H9 (cell line): ENCODE measurements around the gene SMYD1. TPM values are rescaled to one million over a fixed set of nuclear protein-coding genes. Genes with fewer than 3 reads are reported as not detected.

Experiments used
- DNase-seq: peaks from one replicate; pipeline ENCODE4 v3.0.0-alpha.2; 2017
- H2AFZ ChIP-seq: one replicate; pipeline ENCODE4 v1.6.1; 2013; ENCODE audit warnings: mild to moderate bottlenecking, low read length, control low read depth, moderate library complexity
- H2AK5ac ChIP-seq: 2 replicates; pipeline ENCODE4 v1.6.1; 2013; ENCODE audit warnings: low read length, control low read depth, mixed read lengths; ENCODE audit not compliant: insufficient read length
- H2BK120ac ChIP-seq: one replicate; pipeline ENCODE4 v1.6.1; 2013; ENCODE audit warnings: low read depth, mild to moderate bottlenecking, low read length, control low read depth, inconsistent platforms; ENCODE audit not compliant: poor library complexity, severe bottlenecking
- H2BK12ac ChIP-seq: 2 replicates; pipeline ENCODE4 v1.6.1; 2013; ENCODE audit warnings: low read length, control low read depth, mixed read lengths, low read depth; ENCODE audit not compliant: insufficient read length
- H2BK15ac ChIP-seq: 2 replicates; pipeline ENCODE4 v1.6.1; 2013; ENCODE audit warnings: low read depth, low read length, control low read depth
- H2BK20ac ChIP-seq: one replicate; pipeline ENCODE4 v1.6.1; 2013; ENCODE audit warnings: low read depth, mild to moderate bottlenecking, low read length, control low read depth, inconsistent platforms; ENCODE audit not compliant: poor library complexity, severe bottlenecking
- H2BK5ac ChIP-seq: 2 replicates; pipeline ENCODE4 v1.6.1; 2013; ENCODE audit warnings: low read length, control low read depth, mixed read lengths; ENCODE audit not compliant: insufficient read length
- H3K14ac ChIP-seq: 2 replicates; pipeline ENCODE4 v1.6.1; 2013; ENCODE audit warnings: low read length, control low read depth; ENCODE audit not compliant: insufficient read depth
- H3K18ac ChIP-seq: 2 replicates; pipeline ENCODE4 v1.6.1; 2013; ENCODE audit warnings: low read depth, mild to moderate bottlenecking, mixed read lengths, low read length, control low read depth; ENCODE audit not compliant: insufficient read length
- H3K23ac ChIP-seq: 2 replicates; pipeline ENCODE4 v1.6.1; 2013; ENCODE audit warnings: low read length, control low read depth, mixed read lengths, low read depth; ENCODE audit not compliant: insufficient read length
- H3K23me2 ChIP-seq: 2 replicates; pipeline ENCODE4 v1.6.1; 2013; ENCODE audit warnings: low read depth, mild to moderate bottlenecking, mixed read lengths, low read length, control low read depth; ENCODE audit not compliant: insufficient read length, poor library complexity, severe bottlenecking
- H3K27ac ChIP-seq: 2 replicates; pipeline ENCODE4 v1.5.1; 2013; ENCODE audit warnings: low read length, control low read depth, mixed read lengths, low read depth; ENCODE audit not compliant: insufficient read length
- H3K27me3 ChIP-seq: 2 replicates; pipeline ENCODE4 v1.6.1; 2013; ENCODE audit warnings: low read length, control low read depth, inconsistent platforms; ENCODE audit not compliant: insufficient read depth
- H3K4ac ChIP-seq: 2 replicates; pipeline ENCODE4 v1.6.1; 2013; ENCODE audit warnings: low read depth, mild to moderate bottlenecking, control low read depth, inconsistent platforms, low read length, moderate library complexity
- H3K4me1 ChIP-seq: 2 replicates; pipeline ENCODE4 v1.6.1; 2013; ENCODE audit warnings: low read length, control low read depth, inconsistent platforms; ENCODE audit not compliant: insufficient read depth
- H3K4me2 ChIP-seq: 2 replicates; pipeline ENCODE4 v1.6.1; 2013; ENCODE audit warnings: low read length, control low read depth, mixed read lengths; ENCODE audit not compliant: insufficient read length, insufficient read depth
- H3K56ac ChIP-seq: 2 replicates; pipeline ENCODE4 v1.6.1; 2013; ENCODE audit warnings: low read depth, mild to moderate bottlenecking, mixed read lengths, low read length, control low read depth; ENCODE audit not compliant: insufficient read length
- H3K79me1 ChIP-seq: 2 replicates; pipeline ENCODE4 v1.6.1; 2013; ENCODE audit warnings: low read depth, mild to moderate bottlenecking, moderate library complexity, low read length, control low read depth, inconsistent platforms; ENCODE audit not compliant: insufficient read depth, poor library complexity, severe bottlenecking
- H3K79me2 ChIP-seq: 2 replicates; pipeline ENCODE4 v1.6.1; 2013; ENCODE audit warnings: low read length, control low read depth, inconsistent platforms; ENCODE audit not compliant: insufficient read depth
- H3K9ac ChIP-seq: 2 replicates; pipeline ENCODE4 v1.6.1; 2013; ENCODE audit warnings: low read length, control low read depth, mixed read lengths; ENCODE audit not compliant: insufficient read length; ENCODE audit errors: extremely low read depth
- H3K9me3 ChIP-seq: one replicate; pipeline ENCODE4 v1.6.1; 2013; ENCODE audit warnings: low read depth, low read length, inconsistent platforms; ENCODE audit not compliant: control insufficient read depth
- H3T11ph ChIP-seq: one replicate; pipeline ENCODE4 v1.6.1; 2013; ENCODE audit warnings: mild to moderate bottlenecking, low read length, control low read depth, inconsistent platforms
- H4K20me1 ChIP-seq: one replicate; pipeline ENCODE4 v1.6.1; 2013; ENCODE audit not compliant: control insufficient read depth, insufficient read length, insufficient read depth
- H4K5ac ChIP-seq: 2 replicates; pipeline ENCODE4 v1.6.1; 2013; ENCODE audit warnings: low read depth, mild to moderate bottlenecking, mixed read lengths, low read length, control low read depth; ENCODE audit not compliant: insufficient read length
- H4K8ac ChIP-seq: replicated peaks from 2 replicates; pipeline ENCODE4 v1.6.1; 2013; ENCODE audit warnings: low read length, control low read depth, mixed read lengths, low read depth; ENCODE audit not compliant: insufficient read length
- H4K91ac ChIP-seq: 2 replicates; pipeline ENCODE4 v1.6.1; 2013; ENCODE audit warnings: low read depth, mild to moderate bottlenecking, moderate library complexity, mixed read lengths, low read length, control low read depth; ENCODE audit not compliant: insufficient read length
- H3K27ac Mint-ChIP-seq, 3 experiments: 2 replicates in 2 of 3; 3 replicates in 1 of 3; pipeline ENCODE4 v1.8.0; 2020 to 2021; ENCODE audit warnings: mixed read lengths in 3 of 3, mild to moderate bottlenecking in 1 of 3, moderate library complexity in 1 of 3
- H3K27me3 Mint-ChIP-seq: 2 replicates; pipeline ENCODE4 v1.8.0; 2021; ENCODE audit warnings: low read depth, mild to moderate bottlenecking, moderate library complexity, mixed read lengths
- H3K36me3 Mint-ChIP-seq, 3 experiments: 2 replicates in 2 of 3; 3 replicates in 1 of 3; pipeline ENCODE4 v1.8.0; 2020 to 2021; ENCODE audit warnings: low read depth in 3 of 3, mixed read lengths in 3 of 3; ENCODE audit not compliant: insufficient read depth in 1 of 3
- H3K4me1 Mint-ChIP-seq, 2 experiments: 2 replicates each; pipeline ENCODE4 v1.8.0; 2020; ENCODE audit warnings: mixed read lengths in 2 of 2
- H3K4me3 Mint-ChIP-seq, 2 experiments: 2 replicates in 1 of 2; 3 replicates in 1 of 2; pipeline ENCODE4 v1.8.0; 2020 to 2021; ENCODE audit warnings: mild to moderate bottlenecking in 2 of 2, mixed read lengths in 2 of 2, moderate library complexity in 1 of 2
- H3K9me3 Mint-ChIP-seq, 2 experiments: 2 replicates in 1 of 2; 3 replicates in 1 of 2; pipeline ENCODE4 v1.8.0; 2020; ENCODE audit warnings: mild to moderate bottlenecking in 2 of 2, mixed read lengths in 2 of 2, moderate library complexity in 1 of 2
- CTCF ChIP-seq: fragments of 200-600 bp; sonication (generic); conservative IDR thresholded peaks from 3 replicates; pipeline ENCODE4 v1.8.0; 2021; ENCODE audit warnings: antibody characterized with exemption, mild to moderate bottlenecking
- WGBS: extraction: QIAGEN DNeasy Blood & Tissue Kit; methylation state at CpG from one replicate; pipeline ENCODE4 v1.1.7; 2013; ENCODE audit warnings: missing lambda C conversion rate, low lambda C conversion rate, mixed read lengths; ENCODE audit not compliant: insufficient read length; ENCODE audit errors: extremely low coverage; 5-methylcytosine and 5-hydroxymethylcytosine counted together
- total RNA-seq: library from RNA; stranded (reverse); gene quantifications from 2 replicates; pipeline ENCODE4 v1.2.1, GENCODE V29; 2021

The SMYD1 gene
- total RNA-seq, 1 experiment from 2014 or later: not detected

- no peak overlapping the region for H2BK120ac ChIP-seq
- Mint-ChIP-seq H3K36me3 (no peaks in the 10 kb centered on the region; a peak in 1 of 7 replicates), H3K9me3 (no peaks in the 10 kb centered on the region; a peak in 1 of 5 replicates), H3K27ac (no peak overlapping the region; a peak in 1 of 7 replicates), H3K4me3 (no peak overlapping the region), H3K4me1 (peaks cover 49 to 55% of the 10 kb centered on the region in 2 experiments), H3K27me3 (no peaks in the 10 kb centered on the region)
- H4K8ac ChIP-seq: no peak overlapping the region
- no peak overlapping the region for H3K18ac ChIP-seq
- no peak overlapping the region for H2BK5ac ChIP-seq
- H3K27ac ChIP-seq: no peak overlapping the region
- no peak overlapping the region for H2AFZ ChIP-seq
- H3T11ph ChIP-seq: no peak overlapping the region
- no peaks in the 10 kb centered on the region for H3K27me3 ChIP-seq
- no peak overlapping the region for H3K23ac ChIP-seq
- H3K79me1 ChIP-seq: no peaks in the 10 kb centered on the region
- no peak overlapping the region for H2BK12ac ChIP-seq
- H3K4ac ChIP-seq: no peak overlapping the region
- no peak overlapping the region for H3K9ac ChIP-seq
- H3K4me1 ChIP-seq: peaks cover 9% of the 10 kb centered on the region; the same call in 1 of the 2 replicates
- no peak overlapping the region for H3K56ac ChIP-seq
- no peak overlapping the region for H3K14ac ChIP-seq
- no peak for TF ChIP-seq CTCF
- no peak for DNase-seq
- no peak overlapping the region for H2BK20ac ChIP-seq
- H3K9me3 ChIP-seq: no peaks in the 10 kb centered on the region
- H3K4me2 ChIP-seq: no peak overlapping the region
- H3K23me2 ChIP-seq: no peaks in the 10 kb centered on the region
- H2AK5ac ChIP-seq: no peak overlapping the region
- H4K20me1 ChIP-seq: no peaks in the 10 kb centered on the region
- no CpG with 5 or more reads among the region's 3 CpGs for WGBS
- no peaks in the 10 kb centered on the region for H3K79me2 ChIP-seq
- no peak overlapping the region for H2BK15ac ChIP-seq
- H4K5ac ChIP-seq: no peak overlapping the region
- H4K91ac ChIP-seq: no peak overlapping the region
Observed at GRCh38 chr2:88019985-88020384, 47.6 kb upstream of the SMYD1 start.
